Osteoblast (primary cell): ENCODE results near the gene EFCAB9. TPM values are rescaled to one million over a fixed set of nuclear protein-coding genes. Genes with fewer than 3 reads are reported as not detected.

ENCODE experiments used
- DNase-seq: peaks from one replicate; pipeline ENCODE4 v3.0.0; 2011; ENCODE audit warnings: low spot score, mixed read lengths; ENCODE audit not compliant: insufficient read length; ENCODE audit errors: missing footprints
- H2AFZ ChIP-seq: 2 replicates; pipeline ENCODE4 v1.6.0; 2011; ENCODE audit warnings: mild to moderate bottlenecking, low read length
- H3K27ac ChIP-seq: 2 replicates; pipeline ENCODE4 v1.5.1; 2011; ENCODE audit warnings: mild to moderate bottlenecking, low read depth, low read length, moderate library complexity
- H3K27me3 ChIP-seq: 2 replicates; pipeline ENCODE4 v1.6.0; 2012; ENCODE audit warnings: mild to moderate bottlenecking, control low read depth, inconsistent platforms, low read length, moderate library complexity; ENCODE audit not compliant: insufficient read depth
- H3K36me3 ChIP-seq: 2 replicates; pipeline ENCODE4 v1.5.1; 2011; ENCODE audit warnings: mild to moderate bottlenecking, low read length, control low read depth, moderate library complexity; ENCODE audit not compliant: insufficient read depth
- H3K4me1 ChIP-seq: 2 replicates; pipeline ENCODE4 v1.5.1; 2011; ENCODE audit warnings: mild to moderate bottlenecking, low read length, control low read depth, moderate library complexity; ENCODE audit not compliant: insufficient read depth
- H3K4me2 ChIP-seq: 2 replicates; pipeline ENCODE4 v1.6.0; 2011; ENCODE audit warnings: mild to moderate bottlenecking, low read length; ENCODE audit not compliant: insufficient read depth
- H3K4me3 ChIP-seq: fragments of 200-600 bp; sonication (generic); 3 replicates; pipeline ENCODE4 v1.5.1; 2012; ENCODE audit warnings: mild to moderate bottlenecking, low read length, inconsistent platforms; ENCODE audit not compliant: insufficient read depth
- H3K79me2 ChIP-seq: 2 replicates; pipeline ENCODE4 v1.6.0; 2012; ENCODE audit warnings: mild to moderate bottlenecking, low read length, control low read depth, inconsistent platforms; ENCODE audit not compliant: insufficient read depth
- H3K9me3 ChIP-seq: 2 replicates; pipeline ENCODE4 v1.5.1; 2011; ENCODE audit warnings: low read depth, low read length, control low read depth
- H4K20me1 ChIP-seq: 2 replicates; pipeline ENCODE4 v1.6.0; 2012; ENCODE audit warnings: mild to moderate bottlenecking, low read length, control low read depth; ENCODE audit not compliant: insufficient read depth
- total RNA-seq: library from RNA; depleted of rRNA; stranded (reverse); fragments of >200 nt; gene quantifications from 2 replicates; pipeline ENCODE4 v1.2.3, GENCODE V29; 2012
- TF ChIP-seq, protein P1 (sequence below): IDR thresholded peaks from 2 replicates; pipeline ENCODE4 v1.5.1; 2011; ENCODE audit warnings: mild to moderate bottlenecking, low read depth, low read length, moderate library complexity; ENCODE audit errors: extremely low read depth

The EFCAB9 gene
- total RNA-seq, 1 donor, result not detected

GRCh38 chr5:172229904-172230303 is 35.9 kb downstream of the EFCAB9 start:
- Histone ChIP-seq H2AFZ (no peak overlapping the region), H3K27me3 (no peaks in the 10 kb centered on the region), H3K4me3 (no peak overlapping the region), H3K4me2 (no peak overlapping the region), H3K36me3 (peaks cover 20% of the 10 kb centered on the region), H3K9me3 (no peaks in the 10 kb centered on the region), H3K4me1 (no peaks in the 10 kb centered on the region), H4K20me1 (peaks cover 6% of the 10 kb centered on the region), H3K79me2 (peaks cover 7% of the 10 kb centered on the region), H3K27ac (no peak overlapping the region)
- no peak for DNase-seq
- TF ChIP-seq, protein P1, sequence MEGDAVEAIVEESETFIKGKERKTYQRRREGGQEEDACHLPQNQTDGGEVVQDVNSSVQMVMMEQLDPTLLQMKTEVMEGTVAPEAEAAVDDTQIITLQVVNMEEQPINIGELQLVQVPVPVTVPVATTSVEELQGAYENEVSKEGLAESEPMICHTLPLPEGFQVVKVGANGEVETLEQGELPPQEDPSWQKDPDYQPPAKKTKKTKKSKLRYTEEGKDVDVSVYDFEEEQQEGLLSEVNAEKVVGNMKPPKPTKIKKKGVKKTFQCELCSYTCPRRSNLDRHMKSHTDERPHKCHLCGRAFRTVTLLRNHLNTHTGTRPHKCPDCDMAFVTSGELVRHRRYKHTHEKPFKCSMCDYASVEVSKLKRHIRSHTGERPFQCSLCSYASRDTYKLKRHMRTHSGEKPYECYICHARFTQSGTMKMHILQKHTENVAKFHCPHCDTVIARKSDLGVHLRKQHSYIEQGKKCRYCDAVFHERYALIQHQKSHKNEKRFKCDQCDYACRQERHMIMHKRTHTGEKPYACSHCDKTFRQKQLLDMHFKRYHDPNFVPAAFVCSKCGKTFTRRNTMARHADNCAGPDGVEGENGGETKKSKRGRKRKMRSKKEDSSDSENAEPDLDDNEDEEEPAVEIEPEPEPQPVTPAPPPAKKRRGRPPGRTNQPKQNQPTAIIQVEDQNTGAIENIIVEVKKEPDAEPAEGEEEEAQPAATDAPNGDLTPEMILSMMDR, result no peak

DNA sequence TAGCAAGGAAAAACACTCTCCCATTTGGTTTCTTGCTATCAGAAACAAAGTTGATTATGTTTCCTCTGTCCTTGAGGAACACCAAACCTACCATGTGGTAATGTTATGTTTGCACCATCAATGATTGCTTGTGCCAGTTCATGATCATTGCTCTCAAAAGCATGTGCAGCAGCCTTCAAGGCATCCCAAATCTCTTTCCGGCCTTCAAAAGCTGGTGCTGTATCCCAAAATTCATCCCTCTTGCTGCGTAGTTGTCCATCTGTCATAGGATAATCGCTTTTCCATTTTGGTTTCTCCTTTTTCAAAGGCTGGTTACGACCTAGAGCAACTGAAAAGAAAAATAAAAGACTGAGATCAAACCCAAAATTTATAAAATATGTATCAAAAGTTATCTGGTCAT is 40.1 kb downstream of the EFCAB9 start:
- DNase-seq, result no peak
- no peaks in the 10 kb centered on the region for H3K27me3 ChIP-seq
- H3K9me3 ChIP-seq, result no peaks in the 10 kb centered on the region
- H3K4me2 ChIP-seq, result no peak overlapping the region
- no peak overlapping the region for H2AFZ ChIP-seq
- H3K79me2 ChIP-seq, result peaks cover 45% of the 10 kb centered on the region
- TF ChIP-seq, protein P1, result no peak
- peaks cover 20% of the 10 kb centered on the region for H3K36me3 ChIP-seq
- H4K20me1 ChIP-seq, result peaks cover 22% of the 10 kb centered on the region
- peaks cover 6% of the 10 kb centered on the region for H3K4me1 ChIP-seq
- no peak overlapping the region for H3K4me3 ChIP-seq
- no peak overlapping the region for H3K27ac ChIP-seq

GRCh38 chr5:172235132-172235780 is 41.3 kb downstream of the EFCAB9 start:
- Histone ChIP-seq H3K9me3 (no peaks in the 10 kb centered on the region), H4K20me1 (peaks cover 25% of the 10 kb centered on the region), H3K36me3 (peaks cover 20% of the 10 kb centered on the region), H3K4me3 (no peak overlapping the region), H3K4me2 (no peak overlapping the region), H3K27me3 (no peaks in the 10 kb centered on the region), H3K4me1 (peaks cover 6% of the 10 kb centered on the region), H3K79me2 (peaks cover 53% of the 10 kb centered on the region), H3K27ac (no peak overlapping the region), H2AFZ (no peak overlapping the region)
- TF ChIP-seq, protein P1, result no peak
- DNase-seq, result no peak

GRCh38 chr5:172235827-172236736 is 42.1 kb downstream of the EFCAB9 start:
- peaks cover 25% of the 10 kb centered on the region for H4K20me1 ChIP-seq
- H3K79me2 ChIP-seq, result peaks cover 53% of the 10 kb centered on the region
- no peak overlapping the region for H3K27ac ChIP-seq
- H3K4me1 ChIP-seq, result peaks cover 6% of the 10 kb centered on the region
- TF ChIP-seq, protein P1, result no peak
- no peaks in the 10 kb centered on the region for H3K9me3 ChIP-seq
- no peak overlapping the region for H2AFZ ChIP-seq
- no peaks in the 10 kb centered on the region for H3K27me3 ChIP-seq
- no peak overlapping the region for H3K4me3 ChIP-seq
- H3K4me2 ChIP-seq, result no peak overlapping the region
- no peak for DNase-seq
- H3K36me3 ChIP-seq, result peaks cover 17% of the 10 kb centered on the region
